GM21390 (cell line): ENCODE data around the gene CERS5.
"Not testable (repeated sequence)": the region's sequence is repeated elsewhere in the genome, so short reads cannot be mapped to it uniquely, and the experiment has no call there.

ENCODE experiments used
- ATAC-seq: cut with Tn5 transposase; IDR thresholded peaks from one replicate; pipeline ENCODE4 v1.9.1; 2021; ENCODE audit not compliant: unreplicated experiment

The CERS5 gene

GRCh38 chr12:50187084-50187900 is 20.1 kb upstream of the CERS5 start:
- ATAC-seq, result peak; percentile 54

- ATAC-seq, result no peak
Observed at GRCh38 chr12:50186681-50187080, 19.5 kb upstream of the CERS5 start.

GRCh38 chr12:50185970-50186663 is 18.9 kb upstream of the CERS5 start:
- no peak for ATAC-seq

GRCh38 chr12:50185301-50185895 is 18.2 kb upstream of the CERS5 start:
- ATAC-seq, result no peak

- no peak for ATAC-seq
Observed at GRCh38 chr12:50184261-50184660, 17.1 kb upstream of the CERS5 start.

- ATAC-seq, result no peak
Observed at GRCh38 chr12:50182461-50182860, 15.3 kb upstream of the CERS5 start.

GRCh38 chr12:50181691-50182090 is 14.5 kb upstream of the CERS5 start:
- no peak for ATAC-seq

- no peak for ATAC-seq
Observed at GRCh38 chr12:50175716-50176026, 8.5 kb upstream of the CERS5 start.

- ATAC-seq, result no peak
Observed at GRCh38 chr12:50174971-50175715, 8.0 kb upstream of the CERS5 start.

GRCh38 chr12:50166799-50167048 is 445 bp downstream of the CERS5 start:
- no peak for ATAC-seq

- ATAC-seq, result no peak
Observed at GRCh38 chr12:50164963-50165362, 2.2 kb downstream of the CERS5 start.

GRCh38 chr12:50162230-50162629 is 4.9 kb downstream of the CERS5 start:
- ATAC-seq, result no peak

GRCh38 chr12:50160643-50161042 is 6.5 kb downstream of the CERS5 start:
- no peak for ATAC-seq

GRCh38 chr12:50157259-50157658 is 9.9 kb downstream of the CERS5 start:
- no peak for ATAC-seq

GRCh38 chr12:50156641-50157040 is 10.5 kb downstream of the CERS5 start:
- no peak for ATAC-seq

- not testable (repeated sequence) for ATAC-seq
Observed at GRCh38 chr12:50154947-50155346, 12.2 kb downstream of the CERS5 start.

GRCh38 chr12:50151047-50151687 is 16.0 kb downstream of the CERS5 start:
- no peak for ATAC-seq

GRCh38 chr12:50149311-50149710 is 17.9 kb downstream of the CERS5 start:
- ATAC-seq, result no peak

GRCh38 chr12:50148011-50148410 is 19.2 kb downstream of the CERS5 start:
- ATAC-seq, result not testable (repeated sequence)

GRCh38 chr12:50147281-50147680 is 19.9 kb downstream of the CERS5 start:
- no peak for ATAC-seq

- ATAC-seq, result no peak
Observed at GRCh38 chr12:50145439-50145838, 21.7 kb downstream of the CERS5 start.
